ENCODE results near the gene ART4. TPM values are rescaled to one million over a fixed set of nuclear protein-coding genes. Genes with fewer than 3 reads are reported as not detected.
A peak's percentile ranks its signal among the peaks of the same experiment; 100 is the strongest.

ART4 gene
- total RNA-seq, 1 donor from 2014 or later, result not detected

DNA sequence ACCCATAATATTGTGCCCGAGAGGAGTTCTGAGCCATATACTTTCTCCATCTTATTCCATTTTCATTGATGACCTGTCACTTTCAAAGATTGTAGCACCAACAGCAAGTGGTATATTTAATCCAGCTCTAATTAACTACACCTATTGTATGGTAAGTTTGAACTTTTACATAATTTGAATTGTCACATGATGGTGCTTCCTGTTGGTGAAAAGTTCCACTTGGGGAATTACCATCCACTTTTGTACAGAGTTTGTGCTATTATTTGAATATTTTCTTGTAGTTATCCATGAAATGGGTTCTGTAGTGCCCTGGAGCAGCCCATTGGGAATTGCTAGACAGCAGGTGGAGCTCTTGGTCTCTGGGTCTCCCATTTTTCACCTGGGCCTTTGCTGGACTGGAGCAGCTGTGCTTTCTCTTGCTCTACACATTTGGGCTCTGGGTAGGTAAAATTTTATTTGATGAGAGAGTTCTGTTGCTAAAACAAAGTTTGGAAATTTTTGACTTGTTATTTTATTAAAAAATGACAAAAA, 32.3 kb downstream of the ART4 start:
- H3K27me3 ChIP-seq (ENCODE audit: control insufficient read depth, insufficient read depth, low read length), result no peaks in the 10 kb centered on the region
- H3K4me3 ChIP-seq (ENCODE audit: low read depth, low read length), result no peak overlapping the region
- no peaks in the 10 kb centered on the region for H3K36me3 ChIP-seq (ENCODE audit: control insufficient read depth, insufficient read depth, low read length)
- TF ChIP-seq, protein P1, sequence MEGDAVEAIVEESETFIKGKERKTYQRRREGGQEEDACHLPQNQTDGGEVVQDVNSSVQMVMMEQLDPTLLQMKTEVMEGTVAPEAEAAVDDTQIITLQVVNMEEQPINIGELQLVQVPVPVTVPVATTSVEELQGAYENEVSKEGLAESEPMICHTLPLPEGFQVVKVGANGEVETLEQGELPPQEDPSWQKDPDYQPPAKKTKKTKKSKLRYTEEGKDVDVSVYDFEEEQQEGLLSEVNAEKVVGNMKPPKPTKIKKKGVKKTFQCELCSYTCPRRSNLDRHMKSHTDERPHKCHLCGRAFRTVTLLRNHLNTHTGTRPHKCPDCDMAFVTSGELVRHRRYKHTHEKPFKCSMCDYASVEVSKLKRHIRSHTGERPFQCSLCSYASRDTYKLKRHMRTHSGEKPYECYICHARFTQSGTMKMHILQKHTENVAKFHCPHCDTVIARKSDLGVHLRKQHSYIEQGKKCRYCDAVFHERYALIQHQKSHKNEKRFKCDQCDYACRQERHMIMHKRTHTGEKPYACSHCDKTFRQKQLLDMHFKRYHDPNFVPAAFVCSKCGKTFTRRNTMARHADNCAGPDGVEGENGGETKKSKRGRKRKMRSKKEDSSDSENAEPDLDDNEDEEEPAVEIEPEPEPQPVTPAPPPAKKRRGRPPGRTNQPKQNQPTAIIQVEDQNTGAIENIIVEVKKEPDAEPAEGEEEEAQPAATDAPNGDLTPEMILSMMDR (IDR thresholded peaks at IDR 0.05; ENCODE audit: insufficient read depth, low read length, poor library complexity, severe bottlenecking), result peak; percentile 66
- DNase-seq (ENCODE audit: low read depth), result no peak

DNA sequence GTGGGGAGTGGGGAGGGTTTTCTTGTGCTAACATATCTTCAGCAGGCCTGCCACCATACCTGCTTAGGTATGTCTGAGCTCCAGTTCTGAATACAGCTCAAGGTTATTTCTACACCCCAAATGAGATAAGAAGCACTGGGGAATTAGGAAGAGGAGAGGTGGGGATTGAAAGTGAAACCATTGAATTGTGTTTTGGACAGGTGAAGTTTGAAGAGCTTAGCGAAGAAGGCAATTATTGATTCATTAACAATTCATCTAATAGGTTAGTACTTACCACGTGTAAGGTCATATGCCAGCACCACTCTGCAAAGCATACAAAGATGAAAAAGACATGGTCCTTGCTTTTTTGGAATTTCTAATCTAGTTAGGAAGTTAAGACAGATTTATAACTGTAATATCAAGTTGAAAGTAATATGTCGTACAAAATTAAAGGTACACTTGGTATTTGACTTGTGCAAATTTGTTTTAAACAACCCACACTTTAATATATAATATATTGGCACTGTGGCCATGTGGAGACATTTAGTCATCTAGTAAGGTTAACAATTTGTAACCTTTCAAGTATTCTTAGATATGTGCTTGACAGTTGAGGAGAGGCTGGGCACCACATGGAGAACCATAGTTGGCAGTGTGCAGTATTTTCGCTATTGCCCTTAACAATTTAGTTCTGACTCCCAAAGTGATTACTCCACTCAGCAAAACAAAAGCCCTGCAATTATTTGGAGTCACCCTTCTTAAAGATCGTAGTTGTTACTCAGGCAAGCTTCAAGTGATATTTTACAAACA, 33.0 kb downstream of the ART4 start:
- no peaks in the 10 kb centered on the region for H3K27me3 ChIP-seq (ENCODE audit: control insufficient read depth, insufficient read depth, low read length)
- no peak for DNase-seq (ENCODE audit: low read depth)
- TF ChIP-seq, protein P1 (IDR thresholded peaks at IDR 0.05; ENCODE audit: insufficient read depth, low read length, poor library complexity, severe bottlenecking), result no peak
- no peaks in the 10 kb centered on the region for H3K36me3 ChIP-seq (ENCODE audit: control insufficient read depth, insufficient read depth, low read length)
- H3K4me3 ChIP-seq (ENCODE audit: low read depth, low read length), result no peak overlapping the region

DNA sequence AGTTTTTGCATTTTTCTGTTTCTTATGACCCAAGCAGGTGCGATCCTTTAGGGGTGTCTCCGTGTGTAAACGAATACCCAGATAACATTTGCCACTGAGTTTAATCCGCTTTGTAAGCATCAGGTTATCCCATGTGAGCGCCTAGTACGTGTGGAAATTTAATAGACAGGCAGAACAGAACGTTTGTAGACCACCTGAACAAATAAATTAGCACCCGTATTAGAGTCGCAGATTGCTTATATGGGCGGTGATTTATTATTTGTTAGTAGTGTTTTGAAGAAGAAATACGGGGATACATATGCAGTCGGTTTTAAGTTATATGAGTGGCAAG, 39.5 kb downstream of the ART4 start:
- H3K27me3 ChIP-seq (ENCODE audit: control insufficient read depth, insufficient read depth, low read length), result no peaks in the 10 kb centered on the region
- no peak for DNase-seq (ENCODE audit: low read depth)
- H3K36me3 ChIP-seq (ENCODE audit: control insufficient read depth, insufficient read depth, low read length), result no peaks in the 10 kb centered on the region
- H3K4me3 ChIP-seq (ENCODE audit: low read depth, low read length), result peak overlapping the region; percentile 99
- TF ChIP-seq, protein P1 (IDR thresholded peaks at IDR 0.05; ENCODE audit: insufficient read depth, low read length, poor library complexity, severe bottlenecking), result no peak

DNA sequence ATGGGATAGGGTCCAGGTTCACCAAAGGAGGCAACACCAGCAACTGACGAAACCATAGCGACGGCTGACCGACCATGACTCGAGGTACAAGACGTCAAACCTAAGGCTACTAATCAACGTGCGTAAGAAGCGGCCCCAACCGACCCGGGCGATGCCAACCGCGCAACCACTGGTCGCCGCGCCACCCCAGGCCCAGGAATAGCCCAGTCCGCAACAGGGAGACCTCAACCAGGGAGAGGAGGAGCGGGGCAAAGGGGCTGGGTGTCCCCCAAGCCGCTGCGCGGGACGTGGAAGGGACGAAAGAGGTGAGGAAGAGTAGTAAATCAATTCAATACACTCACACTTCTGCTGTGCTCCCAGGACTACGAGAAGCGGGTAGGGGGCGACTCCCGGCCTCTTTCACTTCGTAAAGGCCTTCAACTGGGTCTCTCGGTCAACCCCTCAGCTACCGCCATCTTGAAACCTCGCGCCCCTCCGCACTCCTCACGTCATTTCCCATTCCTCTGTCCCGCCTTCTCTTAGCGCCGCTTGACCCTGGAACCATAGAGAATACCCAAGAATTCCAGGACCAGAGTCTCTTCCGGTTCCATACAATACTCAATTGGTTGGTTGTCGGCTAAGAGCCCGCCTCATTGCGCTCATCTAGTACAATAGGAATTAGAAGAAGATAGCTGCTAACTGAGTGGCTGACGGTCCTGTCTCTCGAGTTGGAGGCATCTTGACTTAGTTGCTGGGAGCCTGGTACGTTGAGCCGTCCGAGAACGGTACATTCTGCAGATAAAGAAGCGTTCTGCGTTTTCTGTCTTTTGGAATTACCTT, 40.1 kb downstream of the ART4 start, which contains the start of the genes C12orf60 and WBP11:
Gene C12orf60 (plus strand): TSS at position 660 of the 819 bp plus-strand sequence. CDS start 19,266 bp downstream, outside the sequence.
Gene WBP11 (minus strand): TSS at position 468 of the 819 bp plus-strand sequence. CDS start 2,095 bp downstream, outside the sequence.
- DNase-seq (ENCODE audit: low read depth), result peak; percentile 98
- TF ChIP-seq, protein P1 (IDR thresholded peaks at IDR 0.05; ENCODE audit: insufficient read depth, low read length, poor library complexity, severe bottlenecking), result no peak
- peak within 1 kb of the TSS; percentile 99 for H3K4me3 ChIP-seq (ENCODE audit: low read depth, low read length)
- no peaks in the 10 kb centered on the region for H3K27me3 ChIP-seq (ENCODE audit: control insufficient read depth, insufficient read depth, low read length)
- H3K36me3 ChIP-seq (ENCODE audit: control insufficient read depth, insufficient read depth, low read length), result no peaks in the 10 kb centered on the region

DNA sequence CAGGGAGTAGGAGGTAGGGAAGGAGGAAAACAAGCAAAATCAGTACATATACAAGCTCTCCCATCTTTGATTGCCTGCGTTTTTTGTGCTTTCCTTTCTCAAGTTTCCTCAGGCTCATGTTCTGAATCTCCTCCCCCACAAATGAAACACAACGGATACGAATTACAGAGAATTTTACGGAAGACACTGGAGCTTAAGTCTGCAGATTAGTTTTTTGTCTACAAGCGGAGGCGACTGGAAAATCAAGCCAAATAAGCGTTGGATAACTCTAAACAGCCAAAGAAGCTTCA, 40.7 kb downstream of the ART4 start:
- Histone ChIP-seq H3K4me3 (ENCODE audit: low read depth, low read length) (peak overlapping the region; percentile 99), H3K36me3 (ENCODE audit: control insufficient read depth, insufficient read depth, low read length) (no peaks in the 10 kb centered on the region), H3K27me3 (ENCODE audit: control insufficient read depth, insufficient read depth, low read length) (no peaks in the 10 kb centered on the region)
- DNase-seq (ENCODE audit: low read depth), result no peak
- TF ChIP-seq, protein P1 (IDR thresholded peaks at IDR 0.05; ENCODE audit: insufficient read depth, low read length, poor library complexity, severe bottlenecking), result no peak
